Suprapubic skin (tissue), 4 donors: ENCODE measurements around the gene MYO15B.

Experiments
- EP300 ChIP-seq: sonication (generic); formaldehyde crosslinking; IDR thresholded peaks from one replicate; pipeline ENCODE4 v1.6.1; 2017; ENCODE audit warnings: antibody characterized with exemption
- POLR2A ChIP-seq, 2 donors: fragments of 450-650 bp; IDR thresholded peaks; one replicate each; pipeline ENCODE4 v1.6.1; 2017; ENCODE audit warnings: antibody characterized with exemption in 2 of 2, mild to moderate bottlenecking in 2 of 2, moderate library complexity in 2 of 2
- POLR2AphosphoS5 ChIP-seq, 3 donors: sonication (generic); formaldehyde crosslinking; IDR thresholded peaks; one replicate each; pipeline ENCODE4 v1.6.1; 2017; ENCODE audit warnings: antibody characterized with exemption in 3 of 3
- TF ChIP-seq, protein P1 (sequence below), 2 donors: fragments of 200-600 bp in 1 of 2; fragments of 450-650 bp in 1 of 2; sonication (generic) in 1 of 2; IDR thresholded peaks; one replicate each; pipeline ENCODE4 v1.5.1; 2016 to 2019; ENCODE audit warnings: antibody characterized with exemption in 2 of 2, mild to moderate bottlenecking in 1 of 2, moderate library complexity in 1 of 2

DNA sequence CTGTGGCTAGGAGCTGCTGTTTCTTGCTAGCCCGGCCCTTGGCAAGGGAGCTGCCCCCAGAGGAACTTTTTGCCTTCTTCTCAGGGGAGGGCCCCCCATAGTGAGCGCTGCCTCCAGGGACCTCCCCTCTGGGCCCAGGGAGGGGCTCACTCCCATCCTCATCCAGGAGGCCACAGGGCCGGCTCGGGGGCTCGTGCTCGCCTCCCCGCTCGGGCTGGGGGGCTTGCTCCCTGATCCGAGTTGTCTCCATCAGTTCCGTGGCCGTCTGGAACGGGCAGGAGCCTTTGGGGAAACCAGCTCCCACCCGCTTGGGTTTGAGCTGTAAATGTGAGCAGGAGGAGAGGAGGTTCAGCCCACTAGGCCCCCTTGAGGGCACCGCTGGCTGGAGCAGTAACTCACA lies 41.6 kb downstream of the MYO15B start:
- TF ChIP-seq, protein P1, sequence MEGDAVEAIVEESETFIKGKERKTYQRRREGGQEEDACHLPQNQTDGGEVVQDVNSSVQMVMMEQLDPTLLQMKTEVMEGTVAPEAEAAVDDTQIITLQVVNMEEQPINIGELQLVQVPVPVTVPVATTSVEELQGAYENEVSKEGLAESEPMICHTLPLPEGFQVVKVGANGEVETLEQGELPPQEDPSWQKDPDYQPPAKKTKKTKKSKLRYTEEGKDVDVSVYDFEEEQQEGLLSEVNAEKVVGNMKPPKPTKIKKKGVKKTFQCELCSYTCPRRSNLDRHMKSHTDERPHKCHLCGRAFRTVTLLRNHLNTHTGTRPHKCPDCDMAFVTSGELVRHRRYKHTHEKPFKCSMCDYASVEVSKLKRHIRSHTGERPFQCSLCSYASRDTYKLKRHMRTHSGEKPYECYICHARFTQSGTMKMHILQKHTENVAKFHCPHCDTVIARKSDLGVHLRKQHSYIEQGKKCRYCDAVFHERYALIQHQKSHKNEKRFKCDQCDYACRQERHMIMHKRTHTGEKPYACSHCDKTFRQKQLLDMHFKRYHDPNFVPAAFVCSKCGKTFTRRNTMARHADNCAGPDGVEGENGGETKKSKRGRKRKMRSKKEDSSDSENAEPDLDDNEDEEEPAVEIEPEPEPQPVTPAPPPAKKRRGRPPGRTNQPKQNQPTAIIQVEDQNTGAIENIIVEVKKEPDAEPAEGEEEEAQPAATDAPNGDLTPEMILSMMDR (IDR thresholded peaks at IDR 0.05) = no peak
- TF ChIP-seq POLR2AphosphoS5 (IDR thresholded peaks at IDR 0.05) (no peak), POLR2A (IDR thresholded peaks at IDR 0.05) (no peak), EP300 (no peak)
